IMR-90 (cell line): ENCODE results near the gene DNAAF2.

ENCODE experiments used
- BHLHE40 ChIP-seq: fragments of 150-350 bp; IDR thresholded peaks from 2 replicates; pipeline ENCODE4 v1.6.1; 2016; ENCODE audit warnings: mild to moderate bottlenecking, low read depth, low read length
- FOS ChIP-seq: fragments of 150-350 bp; IDR thresholded peaks from 2 replicates; pipeline ENCODE4 v1.6.1; 2016; ENCODE audit warnings: low read depth, low read length
- MAFK ChIP-seq: IDR thresholded peaks from 2 replicates; pipeline ENCODE4 v1.6.1; 2012; ENCODE audit warnings: low read depth, low read length, improper control_type of control experiment
- MAZ ChIP-seq: IDR thresholded peaks from 2 replicates; pipeline ENCODE4 v1.6.1; 2012; ENCODE audit warnings: low read depth, mild to moderate bottlenecking, low read length, improper control_type of control experiment, moderate library complexity, borderline replicate concordance
- MXI1 ChIP-seq: IDR thresholded peaks from 2 replicates; pipeline ENCODE4 v1.6.1; 2012; ENCODE audit warnings: low read depth, mild to moderate bottlenecking, low read length, moderate library complexity, borderline replicate concordance
- POLR2A ChIP-seq: IDR thresholded peaks from 2 replicates; pipeline ENCODE4 v1.6.1; 2012; ENCODE audit warnings: mild to moderate bottlenecking, low read depth, low read length
- RAD21 ChIP-seq: IDR thresholded peaks from 2 replicates; pipeline ENCODE4 v1.6.1; 2012; ENCODE audit warnings: low read length, improper control_type of control experiment
- RCOR1 ChIP-seq: IDR thresholded peaks from 2 replicates; pipeline ENCODE4 v1.6.1; 2012; ENCODE audit warnings: mild to moderate bottlenecking, low read length, improper control_type of control experiment; ENCODE audit not compliant: insufficient replicate concordance
- RFX5 ChIP-seq: IDR thresholded peaks from 2 replicates; pipeline ENCODE4 v1.8.0; 2012; ENCODE audit warnings: low read depth, mild to moderate bottlenecking, low read length, moderate library complexity
- SMC3 ChIP-seq: fragments of 150-350 bp; IDR thresholded peaks from 2 replicates; pipeline ENCODE4 v1.6.1; 2016; ENCODE audit warnings: low read depth, mild to moderate bottlenecking, antibody characterized with exemption, low read length, moderate library complexity
- TF ChIP-seq, protein P1 (sequence below): conservative IDR thresholded peaks from 2 replicates; pipeline ENCODE4 v1.5.1; 2012; ENCODE audit warnings: mild to moderate bottlenecking, low read depth, low read length, improper control_type of control experiment
- TF ChIP-seq, protein P2 (sequence below): fragments of 150-350 bp; IDR thresholded peaks from 2 replicates; pipeline ENCODE4 v1.6.1; 2016; ENCODE audit warnings: low read depth, mild to moderate bottlenecking, low read length, moderate library complexity, borderline replicate concordance

GRCh38 chr14:49659526-49660455 lies 24.7 kb upstream of the DNAAF2 start:
- TF ChIP-seq POLR2A (no peak), FOS (no peak), MAZ (no peak), BHLHE40 (no peak), MAFK (no peak), RFX5 (no peak), RCOR1 (no peak), SMC3 (no peak), RAD21 (no peak), MXI1 (no peak)
- TF ChIP-seq, protein P1, sequence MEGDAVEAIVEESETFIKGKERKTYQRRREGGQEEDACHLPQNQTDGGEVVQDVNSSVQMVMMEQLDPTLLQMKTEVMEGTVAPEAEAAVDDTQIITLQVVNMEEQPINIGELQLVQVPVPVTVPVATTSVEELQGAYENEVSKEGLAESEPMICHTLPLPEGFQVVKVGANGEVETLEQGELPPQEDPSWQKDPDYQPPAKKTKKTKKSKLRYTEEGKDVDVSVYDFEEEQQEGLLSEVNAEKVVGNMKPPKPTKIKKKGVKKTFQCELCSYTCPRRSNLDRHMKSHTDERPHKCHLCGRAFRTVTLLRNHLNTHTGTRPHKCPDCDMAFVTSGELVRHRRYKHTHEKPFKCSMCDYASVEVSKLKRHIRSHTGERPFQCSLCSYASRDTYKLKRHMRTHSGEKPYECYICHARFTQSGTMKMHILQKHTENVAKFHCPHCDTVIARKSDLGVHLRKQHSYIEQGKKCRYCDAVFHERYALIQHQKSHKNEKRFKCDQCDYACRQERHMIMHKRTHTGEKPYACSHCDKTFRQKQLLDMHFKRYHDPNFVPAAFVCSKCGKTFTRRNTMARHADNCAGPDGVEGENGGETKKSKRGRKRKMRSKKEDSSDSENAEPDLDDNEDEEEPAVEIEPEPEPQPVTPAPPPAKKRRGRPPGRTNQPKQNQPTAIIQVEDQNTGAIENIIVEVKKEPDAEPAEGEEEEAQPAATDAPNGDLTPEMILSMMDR: no peak
- TF ChIP-seq, protein P2, sequence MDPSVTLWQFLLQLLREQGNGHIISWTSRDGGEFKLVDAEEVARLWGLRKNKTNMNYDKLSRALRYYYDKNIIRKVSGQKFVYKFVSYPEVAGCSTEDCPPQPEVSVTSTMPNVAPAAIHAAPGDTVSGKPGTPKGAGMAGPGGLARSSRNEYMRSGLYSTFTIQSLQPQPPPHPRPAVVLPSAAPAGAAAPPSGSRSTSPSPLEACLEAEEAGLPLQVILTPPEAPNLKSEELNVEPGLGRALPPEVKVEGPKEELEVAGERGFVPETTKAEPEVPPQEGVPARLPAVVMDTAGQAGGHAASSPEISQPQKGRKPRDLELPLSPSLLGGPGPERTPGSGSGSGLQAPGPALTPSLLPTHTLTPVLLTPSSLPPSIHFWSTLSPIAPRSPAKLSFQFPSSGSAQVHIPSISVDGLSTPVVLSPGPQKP: no peak
